Activated T-cell treated with anti-CD3 and anti-CD28 coated beads, Interleukin-2, amount 50 U/mL, for 4 hours (primary cell): ENCODE measurements around the gene NAA60. TPM values are rescaled to one million over a fixed set of nuclear protein-coding genes. Genes with fewer than 3 reads are reported as not detected.
A peak's percentile ranks its signal among the peaks of the same experiment; 100 is the strongest.
"Not testable (repeated sequence)": the region's sequence is repeated elsewhere in the genome, so short reads cannot be mapped to it uniquely, and the experiment has no call there.

Experiments
- ATAC-seq, 2 donors: fragments of 200-7000 bp; cut with Tn5 transposase; one replicate each; pipeline ENCODE4 v1.10.0; 2021
- DNase-seq: peaks from one replicate; pipeline ENCODE4 v3.0.0-alpha.2; 2020
- H3K27me3 Mint-ChIP-seq: one replicate; pipeline ENCODE4 v1.8.0; 2021; ENCODE audit warnings: low read depth, mixed read lengths
- H3K36me3 Mint-ChIP-seq: one replicate; pipeline ENCODE4 v1.8.0; 2022; ENCODE audit warnings: mixed read lengths; ENCODE audit not compliant: insufficient read depth
- H3K4me1 Mint-ChIP-seq: one replicate; pipeline ENCODE4 v1.8.0; 2021; ENCODE audit warnings: low read depth, mixed read lengths
- H3K4me3 Mint-ChIP-seq: one replicate; pipeline ENCODE4 v1.8.0; 2021; ENCODE audit warnings: mild to moderate bottlenecking, moderate library complexity, mixed read lengths
- H3K9me3 Mint-ChIP-seq: one replicate; pipeline ENCODE4 v1.8.0; 2021; ENCODE audit warnings: mixed read lengths
- total RNA-seq, 3 donors: library from RNA; stranded (reverse); gene quantifications; one replicate each; pipeline ENCODE4 v1.2.1, GENCODE V29; 2021

NAA60 gene
- total RNA-seq, 3 donors from 2014 or later = 27.3 to 29.3 (median 27.8) TPM

- Mint-ChIP-seq H3K4me3 (no peak overlapping the region), H3K9me3 (no peaks in the 10 kb centered on the region), H3K4me1 (peaks cover 1% of the 10 kb centered on the region), H3K27me3 (no peaks in the 10 kb centered on the region), H3K36me3 (peaks cover 32% of the 10 kb centered on the region)
- DNase-seq (no peak), ATAC-seq (no peak)
These were observed 77.4 kb downstream of the NAA60 start for GRCh38 chr16:3520841-3521240.

- DNase-seq = no peak
- Mint-ChIP-seq H3K4me3 (no peak overlapping the region), H3K9me3 (no peaks in the 10 kb centered on the region), H3K36me3 (peaks cover 29% of the 10 kb centered on the region), H3K4me1 (peaks cover 11% of the 10 kb centered on the region), H3K27me3 (no peaks in the 10 kb centered on the region)
- ATAC-seq = no peak
These were observed 79.8 kb downstream of the NAA60 start for GRCh38 chr16:3523281-3523680.

GRCh38 chr16:3525951-3526350 is 82.5 kb downstream of the NAA60 start:
- ATAC-seq (no peak), DNase-seq (no peak)
- H3K4me3 Mint-ChIP-seq = no peak overlapping the region
- peaks cover 12% of the 10 kb centered on the region for H3K4me1 Mint-ChIP-seq
- H3K9me3 Mint-ChIP-seq = no peaks in the 10 kb centered on the region
- peaks cover 18% of the 10 kb centered on the region for H3K36me3 Mint-ChIP-seq
- no peaks in the 10 kb centered on the region for H3K27me3 Mint-ChIP-seq

GRCh38 chr16:3527216-3527829 is 83.8 kb downstream of the NAA60 start:
- not testable (repeated sequence) for H3K4me3 Mint-ChIP-seq, H3K27me3 Mint-ChIP-seq, ATAC-seq, H3K9me3 Mint-ChIP-seq
- peaks cover 12% of the 10 kb centered on the region for H3K4me1 Mint-ChIP-seq
- DNase-seq = peak; percentile 41
- H3K36me3 Mint-ChIP-seq = peaks cover 16% of the 10 kb centered on the region

GRCh38 chr16:3528406-3528805 is 84.9 kb downstream of the NAA60 start:
- no peak for DNase-seq
- Mint-ChIP-seq H3K4me3 (no peak overlapping the region), H3K27me3 (no peaks in the 10 kb centered on the region), H3K9me3 (no peaks in the 10 kb centered on the region), H3K36me3 (peaks cover 14% of the 10 kb centered on the region), H3K4me1 (peaks cover 12% of the 10 kb centered on the region)
- ATAC-seq = no peak

- H3K27me3 Mint-ChIP-seq = no peaks in the 10 kb centered on the region
- no peak overlapping the region for H3K4me3 Mint-ChIP-seq
- H3K4me1 Mint-ChIP-seq = peaks cover 12% of the 10 kb centered on the region
- no peaks in the 10 kb centered on the region for H3K9me3 Mint-ChIP-seq
- ATAC-seq = no peak
- no peak for DNase-seq
- H3K36me3 Mint-ChIP-seq = peaks cover 18% of the 10 kb centered on the region
These were observed 85.7 kb downstream of the NAA60 start for GRCh38 chr16:3529175-3529574.

- no peaks in the 10 kb centered on the region for H3K9me3 Mint-ChIP-seq
- ATAC-seq (no peak), DNase-seq (no peak)
- peaks cover 23% of the 10 kb centered on the region for H3K36me3 Mint-ChIP-seq
- H3K4me3 Mint-ChIP-seq = no peak overlapping the region
- no peaks in the 10 kb centered on the region for H3K27me3 Mint-ChIP-seq
- H3K4me1 Mint-ChIP-seq = peaks cover 12% of the 10 kb centered on the region
These were observed 87.0 kb downstream of the NAA60 start for GRCh38 chr16:3530371-3530914.

GRCh38 chr16:3532741-3533140 is 89.3 kb downstream of the NAA60 start:
- Mint-ChIP-seq H3K4me1 (peaks cover 5% of the 10 kb centered on the region), H3K27me3 (no peaks in the 10 kb centered on the region), H3K9me3 (no peaks in the 10 kb centered on the region), H3K4me3 (no peak overlapping the region), H3K36me3 (peaks cover 28% of the 10 kb centered on the region)
- ATAC-seq (no peak), DNase-seq (no peak)

- Mint-ChIP-seq H3K4me3 (no peak overlapping the region), H3K9me3 (no peaks in the 10 kb centered on the region), H3K36me3 (peaks cover 19% of the 10 kb centered on the region), H3K27me3 (no peaks in the 10 kb centered on the region), H3K4me1 (peaks cover 2% of the 10 kb centered on the region)
- ATAC-seq (no peak), DNase-seq (no peak)
These were observed 90.6 kb downstream of the NAA60 start for GRCh38 chr16:3534126-3534525.

- no peaks in the 10 kb centered on the region for H3K27me3 Mint-ChIP-seq
- DNase-seq (no peak), ATAC-seq (no peak)
- H3K36me3 Mint-ChIP-seq = peaks cover 22% of the 10 kb centered on the region
- no peaks in the 10 kb centered on the region for H3K9me3 Mint-ChIP-seq
- no peak overlapping the region for H3K4me3 Mint-ChIP-seq
- peaks cover 2% of the 10 kb centered on the region for H3K4me1 Mint-ChIP-seq
These were observed 92.8 kb downstream of the NAA60 start for GRCh38 chr16:3536271-3536731.

Other genes with a start within 250 kb of the NAA60 start
- 1 to 10 TPM; 9.0 to 9.7 (median 9.6) TPM for gene ZNF200, start 208.5 kb upstream of the NAA60 start, total RNA-seq
- gene MEFV, start 187.0 kb upstream of the NAA60 start, total RNA-seq = under 1 TPM in 1 of 3 donors, not detected in 2; 0.14 TPM
- gene ZNF263, start 160.2 kb upstream of the NAA60 start, total RNA-seq = 10 to 100 TPM; 39.7 to 44.5 (median 41.5) TPM
- 1 to 10 TPM; 1.7 to 3.2 (median 2.1) TPM for gene TIGD7, start 138.2 kb upstream of the NAA60 start, total RNA-seq
- gene ZNF75A, start 138.2 kb upstream of the NAA60 start, total RNA-seq = 10 to 100 TPM; 20.9 to 23.1 (median 21.9) TPM
- not detected for gene OR2C1, start 87.8 kb upstream of the NAA60 start, total RNA-seq
- gene ZSCAN32, start 42.7 kb upstream of the NAA60 start, total RNA-seq = 10 to 100 TPM; 12.7 to 13.2 (median 12.7) TPM
- 1 to 10 TPM; 8.9 to 10.0 (median 9.2) TPM for gene ZNF174, start 42.5 kb upstream of the NAA60 start, total RNA-seq
- gene ZNF597, start 176 bp upstream of the NAA60 start, total RNA-seq = 1 to 10 TPM; 1.2 to 1.5 (median 1.3) TPM
- not detected for gene C16orf90, start 51.8 kb downstream of the NAA60 start, total RNA-seq
- gene CLUAP1, start 57.3 kb downstream of the NAA60 start, total RNA-seq = 10 to 100 TPM; 12.0 to 15.0 (median 14.8) TPM
- gene NLRC3, start 133.7 kb downstream of the NAA60 start, total RNA-seq = 1 to 10 TPM; 7.8 to 8.3 (median 7.9) TPM
- 1 to 10 TPM; 7.6 to 9.1 (median 8.6) TPM for gene SLX4, start 167.9 kb downstream of the NAA60 start, total RNA-seq
- gene DNASE1, start 211.0 kb downstream of the NAA60 start, total RNA-seq = 1 to 10 TPM; 3.7 to 4.2 (median 3.9) TPM